HG03097 (cell line): ENCODE data around the gene CCDC146.
"Not testable (repeated sequence)": the region's sequence is repeated elsewhere in the genome, so short reads cannot be mapped to it uniquely, and the experiment has no call there.

Source experiments
- ATAC-seq: cut with Tn5 transposase; IDR thresholded peaks from one replicate; pipeline ENCODE4 v1.9.1; 2021; ENCODE audit not compliant: unreplicated experiment, low FRiP score

Gene CCDC146

GRCh38 chr7:77121860-77122681 is at the start of gene CCDC146:
Gene CCDC146, plus strand, starts transcription at chr7:77122615. Its CDS starts 45,054 bp downstream, at chr7:77167669.
- ATAC-seq: peak; percentile 96

- ATAC-seq: not testable (repeated sequence)
These were observed 47.5 kb upstream of the CCDC146 start for GRCh38 chr7:77074786-77075396.

GRCh38 chr7:77077060-77077459 is 45.4 kb upstream of the CCDC146 start:
- ATAC-seq: not testable (repeated sequence)

- ATAC-seq: not testable (repeated sequence)
These were observed 43.3 kb upstream of the CCDC146 start for GRCh38 chr7:77079112-77079511.

- ATAC-seq: not testable (repeated sequence)
These were observed 42.8 kb upstream of the CCDC146 start for GRCh38 chr7:77079624-77080023.

GRCh38 chr7:77080236-77080635 is 42.2 kb upstream of the CCDC146 start:
- ATAC-seq: not testable (repeated sequence)

GRCh38 chr7:77082192-77082591 is 40.2 kb upstream of the CCDC146 start:
- not testable (repeated sequence) for ATAC-seq

GRCh38 chr7:77092301-77092700 is 30.1 kb upstream of the CCDC146 start:
- not testable (repeated sequence) for ATAC-seq

GRCh38 chr7:77100501-77100900 is 21.9 kb upstream of the CCDC146 start:
- not testable (repeated sequence) for ATAC-seq

GRCh38 chr7:77101187-77101586 is 21.2 kb upstream of the CCDC146 start:
- not testable (repeated sequence) for ATAC-seq

GRCh38 chr7:77102671-77103070 is 19.7 kb upstream of the CCDC146 start:
- not testable (repeated sequence) for ATAC-seq

GRCh38 chr7:77105904-77106303 is 16.5 kb upstream of the CCDC146 start:
- not testable (repeated sequence) for ATAC-seq

GRCh38 chr7:77107659-77108058 is 14.8 kb upstream of the CCDC146 start:
- not testable (repeated sequence) for ATAC-seq

- ATAC-seq: not testable (repeated sequence)
These were observed 14.1 kb upstream of the CCDC146 start for GRCh38 chr7:77108362-77108761.

- not testable (repeated sequence) for ATAC-seq
These were observed 9.6 kb upstream of the CCDC146 start for GRCh38 chr7:77112719-77113306.

- not testable (repeated sequence) for ATAC-seq
These were observed 3.1 kb downstream of the CCDC146 start for GRCh38 chr7:77125486-77125885.

GRCh38 chr7:77127009-77127408 is 4.6 kb downstream of the CCDC146 start:
- ATAC-seq: not testable (repeated sequence)

GRCh38 chr7:77128582-77129410 is 6.4 kb downstream of the CCDC146 start:
- peak; percentile 61 for ATAC-seq

GRCh38 chr7:77131781-77132180 is 9.4 kb downstream of the CCDC146 start:
- ATAC-seq: not testable (repeated sequence)

- not testable (repeated sequence) for ATAC-seq
These were observed 16.3 kb downstream of the CCDC146 start for GRCh38 chr7:77138668-77139067.
